Measurements from ENCODE around the gene PDILT.
"Not testable (repeated sequence)": the region's sequence is repeated elsewhere in the genome, so short reads cannot be mapped to it uniquely, and the experiment has no call there.

Gene PDILT

GRCh38 chr16:20321671-20322070, 82.9 kb downstream of the PDILT start:
- no peak for TF ChIP-seq JUND (IDR thresholded peaks at IDR 0.05; ENCODE audit: low read depth)
- in situ Hi-C loops (cut with HindIII; ENCODE audit: low pct_unique_long_range_greater_than_20kb, low sequenced_read_pairs), result no loop called here
- DNase-seq (ENCODE audit: low read depth in 1 of 2, low spot score in 1 of 2), result no peak

- in situ Hi-C loops (cut with HindIII; ENCODE audit: low pct_unique_long_range_greater_than_20kb, low sequenced_read_pairs); DNase-seq (ENCODE audit: low read depth in 1 of 2, low spot score in 1 of 2): not testable (repeated sequence)
Measured at GRCh38 chr16:20321051-20321450, 83.5 kb downstream of the PDILT start.

GRCh38 chr16:20320592-20320991, 83.9 kb downstream of the PDILT start:
- TF ChIP-seq JUND (IDR thresholded peaks at IDR 0.05; ENCODE audit: low read depth), result no peak
- no peak for DNase-seq (ENCODE audit: low read depth in 1 of 2, low spot score in 1 of 2)
- in situ Hi-C loops (cut with HindIII; ENCODE audit: low pct_unique_long_range_greater_than_20kb, low sequenced_read_pairs), result no loop called here

GRCh38 chr16:20320178-20320577, 84.4 kb downstream of the PDILT start:
- DNase-seq (ENCODE audit: low read depth in 1 of 2, low spot score in 1 of 2), result no peak
- no peak for TF ChIP-seq JUND (IDR thresholded peaks at IDR 0.05; ENCODE audit: low read depth)
- in situ Hi-C loops (cut with HindIII; ENCODE audit: low pct_unique_long_range_greater_than_20kb, low sequenced_read_pairs), result no loop called here

- DNase-seq (ENCODE audit: low read depth in 1 of 2, low spot score in 1 of 2), result no peak
- TF ChIP-seq JUND (IDR thresholded peaks at IDR 0.05; ENCODE audit: low read depth), result no peak
- in situ Hi-C loops (cut with HindIII; ENCODE audit: low pct_unique_long_range_greater_than_20kb, low sequenced_read_pairs), result no loop called here
Measured at GRCh38 chr16:20319406-20319805, 85.1 kb downstream of the PDILT start.

GRCh38 chr16:20318437-20318836, 86.1 kb downstream of the PDILT start:
- DNase-seq (ENCODE audit: low read depth in 1 of 2, low spot score in 1 of 2), result peak in 1 of 2 experiments; percentile 14
- in situ Hi-C loops (cut with HindIII; ENCODE audit: low pct_unique_long_range_greater_than_20kb, low sequenced_read_pairs), result no loop called here
- TF ChIP-seq JUND (IDR thresholded peaks at IDR 0.05; ENCODE audit: low read depth), result no peak

- no peak for TF ChIP-seq JUND (IDR thresholded peaks at IDR 0.05; ENCODE audit: low read depth)
- in situ Hi-C loops (cut with HindIII; ENCODE audit: low pct_unique_long_range_greater_than_20kb, low sequenced_read_pairs), result no loop called here
- DNase-seq (ENCODE audit: low read depth in 1 of 2, low spot score in 1 of 2), result no peak
Measured at GRCh38 chr16:20318006-20318405, 86.5 kb downstream of the PDILT start.

GRCh38 chr16:20317117-20317516, 87.4 kb downstream of the PDILT start:
- in situ Hi-C loops (cut with HindIII; ENCODE audit: low pct_unique_long_range_greater_than_20kb, low sequenced_read_pairs), result no loop called here
- DNase-seq (ENCODE audit: low read depth in 1 of 2, low spot score in 1 of 2), result no peak
- no peak for TF ChIP-seq JUND (IDR thresholded peaks at IDR 0.05; ENCODE audit: low read depth)

GRCh38 chr16:20316715-20317114, 87.8 kb downstream of the PDILT start:
- no peak for TF ChIP-seq JUND (IDR thresholded peaks at IDR 0.05; ENCODE audit: low read depth)
- no peak for DNase-seq (ENCODE audit: low read depth in 1 of 2, low spot score in 1 of 2)
- in situ Hi-C loops (cut with HindIII; ENCODE audit: low pct_unique_long_range_greater_than_20kb, low sequenced_read_pairs), result no loop called here

- in situ Hi-C loops (cut with HindIII; ENCODE audit: low pct_unique_long_range_greater_than_20kb, low sequenced_read_pairs), result no loop called here
- TF ChIP-seq JUND (IDR thresholded peaks at IDR 0.05; ENCODE audit: low read depth), result no peak
- no peak for DNase-seq (ENCODE audit: low read depth in 1 of 2, low spot score in 1 of 2)
Measured at GRCh38 chr16:20315764-20316163, 88.8 kb downstream of the PDILT start.

- in situ Hi-C loops (cut with HindIII; ENCODE audit: low pct_unique_long_range_greater_than_20kb, low sequenced_read_pairs), result no loop called here
- TF ChIP-seq JUND (IDR thresholded peaks at IDR 0.05; ENCODE audit: low read depth), result no peak
- DNase-seq (ENCODE audit: low read depth in 1 of 2, low spot score in 1 of 2), result no peak
Measured at GRCh38 chr16:20314575-20314974, 90.0 kb downstream of the PDILT start.

- in situ Hi-C loops (cut with HindIII; ENCODE audit: low pct_unique_long_range_greater_than_20kb, low sequenced_read_pairs), result no loop called here
- TF ChIP-seq JUND (IDR thresholded peaks at IDR 0.05; ENCODE audit: low read depth), result no peak
- no peak for DNase-seq (ENCODE audit: low read depth in 1 of 2, low spot score in 1 of 2)
Measured at GRCh38 chr16:20313741-20314140, 90.8 kb downstream of the PDILT start.

GRCh38 chr16:20312536-20313095, 91.9 kb downstream of the PDILT start:
- in situ Hi-C loops (cut with HindIII; ENCODE audit: low pct_unique_long_range_greater_than_20kb, low sequenced_read_pairs); DNase-seq (ENCODE audit: low read depth in 1 of 2, low spot score in 1 of 2): not testable (repeated sequence)

GRCh38 chr16:20311548-20311947, 93.0 kb downstream of the PDILT start:
- no peak for TF ChIP-seq JUND (IDR thresholded peaks at IDR 0.05; ENCODE audit: low read depth)
- in situ Hi-C loops (cut with HindIII; ENCODE audit: low pct_unique_long_range_greater_than_20kb, low sequenced_read_pairs), result no loop called here
- no peak for DNase-seq (ENCODE audit: low read depth in 1 of 2, low spot score in 1 of 2)
